GF-D8 (cell line): ENCODE measurements around the gene CABCOCO1.

ENCODE experiments used
- DNase-seq: peaks from one replicate; lab custom pipeline; 2025; lab: John Stamatoyannopoulos, UW

CABCOCO1 gene

GRCh38 chr10:61786728-61787127, 124.0 kb downstream of the CABCOCO1 start:
- no peak for DNase-seq

DNA sequence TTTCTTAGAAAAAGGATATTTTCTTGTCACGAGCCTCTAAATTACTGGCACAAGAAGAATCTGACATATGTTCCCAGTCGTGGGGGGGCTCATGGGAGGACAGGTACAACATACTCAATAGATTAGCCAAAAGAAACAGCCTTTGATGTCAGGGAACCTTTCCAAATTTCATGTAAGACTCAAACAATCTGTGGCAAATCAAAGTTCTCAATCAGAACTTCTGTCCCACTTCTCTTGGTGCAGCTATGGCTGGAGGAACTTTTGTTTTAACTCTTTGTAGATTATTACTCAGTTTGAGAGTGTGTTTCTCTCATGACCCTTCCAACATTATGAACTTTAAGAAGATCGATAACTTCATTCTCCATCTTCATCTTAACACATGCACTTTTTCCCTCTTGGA, 124.4 kb downstream of the CABCOCO1 start:
- no peak for DNase-seq

GRCh38 chr10:61789031-61789430, 126.3 kb downstream of the CABCOCO1 start:
- DNase-seq, result no peak

- DNase-seq, result no peak
These were observed 128.5 kb downstream of the CABCOCO1 start for GRCh38 chr10:61791216-61791615.

GRCh38 chr10:61792097-61792716, 129.5 kb downstream of the CABCOCO1 start:
- DNase-seq, result no peak

DNA sequence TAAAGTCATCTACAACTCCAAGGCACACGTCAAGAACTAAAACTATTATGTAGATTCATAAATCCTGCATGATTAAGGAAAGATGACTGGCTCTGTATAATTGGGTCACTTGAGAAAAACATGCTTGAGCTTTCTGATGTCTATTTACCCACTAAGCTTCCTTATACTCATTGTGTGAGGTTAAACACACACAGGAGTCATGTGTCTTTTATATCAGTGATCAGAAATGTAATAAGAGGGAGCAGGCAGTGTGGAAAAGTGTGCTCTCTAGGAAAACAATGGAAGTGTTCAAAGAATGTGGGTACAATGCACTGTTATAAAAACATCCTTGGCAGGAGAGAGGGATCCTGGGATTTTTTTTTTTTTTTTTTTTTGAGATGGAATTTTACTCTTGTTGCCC, 130.2 kb downstream of the CABCOCO1 start:
- no peak for DNase-seq

- DNase-seq, result no peak
These were observed 131.3 kb downstream of the CABCOCO1 start for GRCh38 chr10:61793760-61794703.

GRCh38 chr10:61795147-61795546, 132.4 kb downstream of the CABCOCO1 start:
- no peak for DNase-seq

DNA sequence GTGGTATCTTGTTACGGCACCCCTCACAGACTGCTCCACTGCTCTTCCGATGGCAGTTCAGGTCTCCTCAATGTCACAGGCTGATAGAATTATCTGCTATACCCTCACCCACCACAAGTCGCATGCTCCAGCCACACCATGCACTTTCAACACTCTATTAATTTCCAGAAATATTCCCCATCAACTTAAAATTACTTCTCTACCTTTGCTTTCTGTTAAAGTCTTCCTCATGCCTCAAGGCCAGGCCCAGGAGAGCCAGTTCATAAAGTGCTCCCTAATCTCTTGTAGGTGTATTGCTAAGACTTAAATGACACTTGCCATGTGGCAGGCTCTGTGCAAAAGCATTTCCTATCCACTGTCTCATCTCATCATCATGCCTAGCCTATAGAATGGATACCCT, 132.8 kb downstream of the CABCOCO1 start:
- no peak for DNase-seq

DNA sequence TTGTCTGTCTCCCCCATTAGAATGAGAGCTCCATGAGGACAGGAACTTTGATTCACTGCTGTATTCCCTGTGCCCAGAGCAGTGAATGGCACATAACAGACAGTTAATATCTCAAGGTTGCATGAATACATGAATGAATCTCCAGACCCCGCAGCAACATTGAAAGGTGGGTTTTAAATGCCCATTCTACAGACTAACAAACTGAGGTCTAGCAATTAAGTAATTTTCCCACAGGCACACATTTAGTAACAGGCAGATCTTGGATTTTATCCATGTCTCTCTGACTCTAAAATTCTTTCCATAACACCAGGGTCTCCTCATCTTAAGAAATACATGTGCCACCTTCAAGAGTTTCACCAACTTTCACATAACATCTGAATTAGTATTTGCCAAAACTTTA, 134.1 kb downstream of the CABCOCO1 start:
- no peak for DNase-seq

GRCh38 chr10:61797304-61798153, 134.8 kb downstream of the CABCOCO1 start:
- DNase-seq, result no peak

- no peak for DNase-seq
These were observed 136.0 kb downstream of the CABCOCO1 start for GRCh38 chr10:61798713-61799112.

DNA sequence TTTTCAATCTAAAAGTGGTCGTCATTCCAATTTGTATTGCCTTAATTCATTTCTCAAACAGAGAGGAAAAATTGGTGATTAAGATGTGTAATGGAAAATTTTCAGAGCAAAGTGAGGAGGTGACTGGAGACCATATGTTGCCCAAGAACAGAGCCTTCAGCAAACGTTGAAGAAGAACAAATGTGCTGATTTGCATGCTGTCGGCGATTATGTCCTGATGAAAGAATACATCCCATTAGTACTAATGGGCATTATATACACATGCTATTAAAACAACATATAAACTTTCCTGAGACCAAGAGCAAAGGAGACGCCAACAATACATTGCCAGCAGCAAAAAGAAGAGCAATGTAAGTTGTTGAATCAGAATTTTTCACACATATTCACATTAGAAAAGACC, 138.8 kb downstream of the CABCOCO1 start:
- DNase-seq, result no peak

GRCh38 chr10:61803269-61803668, 140.5 kb downstream of the CABCOCO1 start:
- DNase-seq, result no peak

- DNase-seq, result no peak
These were observed 141.7 kb downstream of the CABCOCO1 start for GRCh38 chr10:61804414-61804813.

GRCh38 chr10:61805091-61805490, 142.4 kb downstream of the CABCOCO1 start:
- no peak for DNase-seq

DNA sequence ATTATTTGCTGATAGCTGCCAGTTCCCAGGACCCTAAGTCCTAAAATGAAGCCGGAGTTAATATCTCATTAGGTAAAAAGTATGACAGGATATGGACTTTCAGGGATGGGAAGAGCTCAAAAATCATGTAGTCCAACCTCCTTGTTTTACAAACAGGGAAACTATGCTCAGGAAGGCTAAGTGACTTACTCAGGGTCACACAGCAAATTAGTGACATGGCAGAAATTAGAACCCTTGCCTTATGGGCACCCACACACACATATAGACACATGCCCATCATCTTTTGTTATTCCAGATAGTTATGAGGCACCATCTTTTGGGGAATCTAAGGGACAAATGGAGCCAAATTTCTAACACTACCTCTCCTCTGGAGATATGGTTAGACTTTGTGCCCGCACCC, 147.5 kb downstream of the CABCOCO1 start:
- no peak for DNase-seq

GRCh38 chr10:61812052-61812721, 149.5 kb downstream of the CABCOCO1 start:
- no peak for DNase-seq

- DNase-seq, result no peak
These were observed 150.2 kb downstream of the CABCOCO1 start for GRCh38 chr10:61812920-61813319.

DNA sequence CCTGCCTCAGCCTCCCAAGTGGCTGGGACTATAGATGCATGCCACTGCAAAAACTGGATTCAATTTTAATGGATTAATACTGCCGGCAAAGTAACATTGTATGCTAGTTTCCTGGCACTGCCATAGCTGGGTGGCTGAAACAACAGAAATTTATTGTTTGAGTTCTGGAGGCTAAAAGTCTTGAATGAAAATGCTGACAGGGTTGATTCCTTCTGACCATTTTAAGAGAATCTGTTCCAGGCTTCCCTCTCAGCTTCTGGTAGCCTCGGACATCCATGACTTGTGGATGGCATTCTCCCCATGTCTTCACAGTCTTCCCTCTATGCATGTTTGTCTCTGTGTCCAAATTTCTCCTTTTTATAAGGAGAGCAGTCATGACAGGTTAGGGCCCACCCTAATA, 151.4 kb downstream of the CABCOCO1 start:
- DNase-seq, result no peak

DNA sequence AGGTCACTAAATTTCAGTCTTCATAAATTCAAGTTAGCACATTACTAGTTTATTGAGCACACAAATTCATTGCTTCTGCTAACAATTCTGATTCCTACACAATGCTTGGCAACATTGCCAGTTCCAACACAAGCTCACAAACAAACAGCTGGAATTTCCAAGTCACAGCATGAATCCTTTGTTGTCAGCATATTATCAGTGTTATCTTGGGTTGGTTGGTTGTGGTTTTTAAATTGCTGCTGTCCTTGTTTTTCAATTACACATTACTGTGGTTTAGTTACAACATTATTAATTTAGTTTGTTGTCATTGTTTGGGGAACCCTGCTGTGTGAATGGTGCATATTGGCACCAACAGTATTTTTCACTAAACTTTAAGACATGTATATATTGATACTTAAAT, 152.8 kb downstream of the CABCOCO1 start:
- DNase-seq, result no peak
